IPS-15b (cell line): ENCODE data around the gene LRP8.

Experiments used
- H3K27me3 ChIP-seq: one replicate; pipeline ENCODE4 v1.6.1; 2013; ENCODE audit warnings: low read length; ENCODE audit not compliant: control insufficient read depth, insufficient read depth
- H3K36me3 ChIP-seq: one replicate; pipeline ENCODE4 v1.6.1; 2013; ENCODE audit warnings: low read length; ENCODE audit not compliant: control insufficient read depth, insufficient read depth
- H3K4me1 ChIP-seq: one replicate; pipeline ENCODE4 v1.6.1; 2013; ENCODE audit warnings: mild to moderate bottlenecking, low read length; ENCODE audit not compliant: control insufficient read depth, insufficient read depth
- H3K4me3 ChIP-seq: one replicate; pipeline ENCODE4 v1.5.1; 2013; ENCODE audit warnings: low read depth, low read length
- H3K9ac ChIP-seq: one replicate; pipeline ENCODE4 v1.6.1; 2013; ENCODE audit warnings: low read depth, mild to moderate bottlenecking, low read length
- H3K9me3 ChIP-seq: one replicate; pipeline ENCODE4 v1.6.1; 2013; ENCODE audit warnings: mild to moderate bottlenecking, low read length; ENCODE audit not compliant: control insufficient read depth, insufficient read depth

LRP8 gene

GRCh38 chr1:53316424-53316765, 11.5 kb downstream of the LRP8 start:
- no peaks in the 10 kb centered on the region for H3K9me3 ChIP-seq
- H3K4me1 ChIP-seq, result no peaks in the 10 kb centered on the region
- H3K9ac ChIP-seq, result peak overlapping the region; percentile 65
- H3K36me3 ChIP-seq, result peaks cover 42% of the 10 kb centered on the region
- H3K27me3 ChIP-seq, result no peaks in the 10 kb centered on the region
- H3K4me3 ChIP-seq, result no peak overlapping the region

- Histone ChIP-seq H3K9ac (peak overlapping the region; percentile 65), H3K4me1 (no peaks in the 10 kb centered on the region), H3K36me3 (peaks cover 38% of the 10 kb centered on the region), H3K4me3 (no peak overlapping the region), H3K9me3 (no peaks in the 10 kb centered on the region), H3K27me3 (no peaks in the 10 kb centered on the region)
These were observed 12.1 kb downstream of the LRP8 start for GRCh38 chr1:53315456-53316423.

- no peak overlapping the region for H3K9ac ChIP-seq
- H3K36me3 ChIP-seq, result peaks cover 32% of the 10 kb centered on the region
These were observed 12.8 kb downstream of the LRP8 start for GRCh38 chr1:53315046-53315445.

GRCh38 chr1:53314606-53315005, 13.3 kb downstream of the LRP8 start:
- no peaks in the 10 kb centered on the region for H3K9me3 ChIP-seq
- no peak overlapping the region for H3K4me3 ChIP-seq
- H3K36me3 ChIP-seq, result peaks cover 29% of the 10 kb centered on the region
- no peak overlapping the region for H3K9ac ChIP-seq
- no peaks in the 10 kb centered on the region for H3K4me1 ChIP-seq
- no peaks in the 10 kb centered on the region for H3K27me3 ChIP-seq

More at GRCh38 chr1:53315046-53315445, 12.8 kb downstream of the LRP8 start:
- Histone ChIP-seq H3K4me3 (no peak overlapping the region), H3K27me3 (no peaks in the 10 kb centered on the region), H3K4me1 (no peaks in the 10 kb centered on the region), H3K9me3 (no peaks in the 10 kb centered on the region)

- H3K4me1 ChIP-seq, result no peaks in the 10 kb centered on the region
- H3K9me3 ChIP-seq, result no peaks in the 10 kb centered on the region
- no peak overlapping the region for H3K4me3 ChIP-seq
- H3K27me3 ChIP-seq, result no peaks in the 10 kb centered on the region
- no peak overlapping the region for H3K9ac ChIP-seq
- H3K36me3 ChIP-seq, result peaks cover 26% of the 10 kb centered on the region
These were observed 13.8 kb downstream of the LRP8 start for GRCh38 chr1:53314096-53314495.

GRCh38 chr1:53313556-53313955, 14.3 kb downstream of the LRP8 start:
- H3K4me1 ChIP-seq, result no peaks in the 10 kb centered on the region
- no peaks in the 10 kb centered on the region for H3K27me3 ChIP-seq
- no peaks in the 10 kb centered on the region for H3K9me3 ChIP-seq
- peaks cover 27% of the 10 kb centered on the region for H3K36me3 ChIP-seq
- H3K4me3 ChIP-seq, result no peak overlapping the region
- H3K9ac ChIP-seq, result no peak overlapping the region

- Histone ChIP-seq H3K27me3 (no peaks in the 10 kb centered on the region), H3K4me1 (no peaks in the 10 kb centered on the region), H3K9ac (no peak overlapping the region), H3K9me3 (no peaks in the 10 kb centered on the region), H3K36me3 (peaks cover 30% of the 10 kb centered on the region), H3K4me3 (no peak overlapping the region)
These were observed 16.1 kb downstream of the LRP8 start for GRCh38 chr1:53311702-53312305.

GRCh38 chr1:53310847-53311681, 16.8 kb downstream of the LRP8 start:
- peaks cover 30% of the 10 kb centered on the region for H3K36me3 ChIP-seq
- H3K4me1 ChIP-seq, result no peaks in the 10 kb centered on the region
- no peak overlapping the region for H3K4me3 ChIP-seq
- H3K9me3 ChIP-seq, result no peaks in the 10 kb centered on the region
- H3K9ac ChIP-seq, result no peak overlapping the region
- H3K27me3 ChIP-seq, result no peaks in the 10 kb centered on the region

- no peak overlapping the region for H3K4me3 ChIP-seq
- H3K4me1 ChIP-seq, result no peaks in the 10 kb centered on the region
- H3K9me3 ChIP-seq, result no peaks in the 10 kb centered on the region
- peaks cover 24% of the 10 kb centered on the region for H3K36me3 ChIP-seq
- H3K9ac ChIP-seq, result no peak overlapping the region
- H3K27me3 ChIP-seq, result no peaks in the 10 kb centered on the region
These were observed 18.1 kb downstream of the LRP8 start for GRCh38 chr1:53309802-53310201.

GRCh38 chr1:53308506-53308905, 19.4 kb downstream of the LRP8 start:
- Histone ChIP-seq H3K36me3 (peaks cover 13% of the 10 kb centered on the region), H3K9me3 (no peaks in the 10 kb centered on the region), H3K4me3 (no peak overlapping the region), H3K9ac (no peak overlapping the region), H3K27me3 (no peaks in the 10 kb centered on the region), H3K4me1 (no peaks in the 10 kb centered on the region)

- H3K9me3 ChIP-seq, result no peaks in the 10 kb centered on the region
- H3K4me1 ChIP-seq, result no peaks in the 10 kb centered on the region
These were observed 20.8 kb downstream of the LRP8 start for GRCh38 chr1:53307037-53307436.

More at GRCh38 chr1:53307037-53307436, 20.8 kb downstream of the LRP8 start:
- Histone ChIP-seq H3K36me3 (peaks cover 14% of the 10 kb centered on the region), H3K9ac (no peak overlapping the region), H3K4me3 (no peak overlapping the region), H3K27me3 (no peaks in the 10 kb centered on the region)
